GM10248 (cell line): ENCODE results near the gene CRIM1.

Source experiments
- CTCF ChIA-PET: fragments of 300-600 bp; sonication (Branson Sonifier 250); formaldehyde crosslinking; extraction: SDS; loops from one replicate; lab custom pipeline; 2021; ENCODE audit warnings: antibody characterized with exemption; lab: Yijun Ruan, JAX
- POLR2A ChIA-PET: fragments of 350-650 bp; sonication (Branson Sonifier 250); formaldehyde crosslinking; extraction: SDS; loops from one replicate; lab custom pipeline; 2020; ENCODE audit warnings: antibody characterized with exemption; lab: Yijun Ruan, JAX
- DNase-seq: peaks from one replicate; pipeline ENCODE4 v3.0.0; 2012; ENCODE audit errors: extremely low spot score
- CTCF ChIP-seq: IDR thresholded peaks from 2 replicates; pipeline ENCODE4 v1.5.1; 2012; ENCODE audit warnings: mild to moderate bottlenecking, low read depth; ENCODE audit errors: extremely low read depth, missing control alignments, control extremely low read depth

Gene CRIM1

GRCh38 chr2:36356990-36357846 lies 1.6 kb downstream of the CRIM1 start:
- ChIA-PET POLR2A (no interaction called here), CTCF (interaction anchor here (1.0 kb wide), 2 partner anchors 9 to 307 kb away, joined by 3 read pairs; no protein-coding TSS in a partner anchor)
- TF ChIP-seq CTCF: no peak
- DNase-seq: peak; percentile 49

GRCh38 chr2:36357847-36358659 lies 2.5 kb downstream of the CRIM1 start:
- ChIA-PET CTCF (interaction anchor here (0.7 to 2.8 kb wide), 5 partner anchors 7 to 386 kb away, joined by 3 to 7 read pairs (median 3); no protein-coding TSS in a partner anchor), POLR2A (no interaction called here)
- DNase-seq: no peak
- no peak for TF ChIP-seq CTCF

- CTCF ChIA-PET: interaction anchor here (2.8 kb wide), 1 partner anchor 8 kb away, joined by 7 read pairs; no protein-coding TSS in a partner anchor
- peak; percentile 23 for TF ChIP-seq CTCF
- DNase-seq: no peak
- POLR2A ChIA-PET: no interaction called here
Measured at GRCh38 chr2:36359067-36359466, 3.5 kb downstream of the CRIM1 start.

GRCh38 chr2:36360063-36360462 lies 4.5 kb downstream of the CRIM1 start:
- ChIA-PET CTCF (interaction anchor here (0.7 to 2.8 kb wide), 3 partner anchors 9 to 154 kb away, joined by 3 to 7 read pairs (median 3); no protein-coding TSS in a partner anchor), POLR2A (no interaction called here)
- no peak for TF ChIP-seq CTCF
- no peak for DNase-seq

- no peak for DNase-seq
- TF ChIP-seq CTCF: no peak
- ChIA-PET CTCF (interaction anchor here (1.4 to 2.8 kb wide), 3 partner anchors 8 to 153 kb away, joined by 3 to 10 read pairs (median 7); no protein-coding TSS in a partner anchor), POLR2A (no interaction called here)
Measured at GRCh38 chr2:36360834-36361233, 5.3 kb downstream of the CRIM1 start.

- no peak for DNase-seq
- POLR2A ChIA-PET: no interaction called here
- CTCF ChIA-PET: interaction anchor here (2.2 kb wide), 2 partner anchors 9 to 15 kb away, joined by 6 to 10 read pairs; no protein-coding TSS in a partner anchor
- TF ChIP-seq CTCF: no peak
Measured at GRCh38 chr2:36361396-36361795, 5.8 kb downstream of the CRIM1 start.
